Activated CD4-positive, alpha-beta T cell treated with anti-CD3 and anti-CD28 coated beads, Interleukin-2, amount 50 U/mL, for 4 hours (primary cell): ENCODE data around the gene SKAP2.

Experiments used
- DNase-seq, 2 experiments: peaks; one replicate each; pipeline ENCODE4 v3.0.0-alpha.2; 2020

SKAP2 gene

DNA sequence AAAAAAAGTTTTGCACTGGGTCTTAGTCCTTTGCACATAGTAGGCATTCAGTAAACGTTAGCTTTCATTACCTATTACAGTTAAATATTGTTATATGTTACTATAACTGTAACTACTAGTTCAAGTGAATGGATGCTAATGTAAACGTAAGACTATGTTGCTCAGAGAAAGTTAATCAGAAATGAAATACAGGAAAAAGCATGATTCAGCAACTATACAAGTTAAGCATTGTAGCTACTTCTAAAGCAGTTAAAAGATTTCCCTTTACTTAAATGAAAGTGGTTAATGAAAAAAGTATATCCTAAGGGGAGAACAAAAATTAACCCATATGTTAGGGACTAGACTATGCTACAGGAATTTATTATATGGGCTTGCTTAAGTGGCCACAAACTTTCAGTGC is 121.2 kb downstream of the SKAP2 start:
- no peak for DNase-seq

DNA sequence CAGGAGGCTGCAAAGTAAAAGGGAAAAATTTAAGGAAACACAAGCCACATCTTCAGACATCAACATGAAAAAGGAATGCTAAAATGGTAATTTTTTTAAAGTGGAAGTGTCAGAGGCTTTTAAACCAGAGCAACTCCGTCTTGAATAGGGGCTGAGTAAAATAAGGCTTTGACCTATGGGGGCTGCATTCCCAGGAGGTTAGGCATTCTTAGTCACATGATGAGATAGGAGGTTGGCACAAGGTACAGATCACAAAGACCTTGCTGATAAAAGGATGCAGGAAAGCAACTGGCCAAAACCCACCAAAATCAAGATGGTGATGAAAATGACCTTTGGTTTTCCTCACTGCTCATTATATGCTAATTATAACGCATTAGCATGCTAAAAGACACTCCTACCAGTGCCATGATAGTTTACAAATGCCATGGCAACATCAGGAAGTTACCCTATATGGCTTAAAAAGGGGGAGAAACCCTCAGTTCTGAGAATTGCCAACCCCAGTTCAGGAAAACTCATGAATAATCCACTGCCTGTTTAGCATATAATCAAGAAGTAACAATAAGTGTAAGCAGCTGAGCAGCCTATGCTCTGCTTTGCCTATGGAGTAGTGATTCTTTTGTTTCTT is 128.3 kb downstream of the SKAP2 start:
- DNase-seq = no peak

DNA sequence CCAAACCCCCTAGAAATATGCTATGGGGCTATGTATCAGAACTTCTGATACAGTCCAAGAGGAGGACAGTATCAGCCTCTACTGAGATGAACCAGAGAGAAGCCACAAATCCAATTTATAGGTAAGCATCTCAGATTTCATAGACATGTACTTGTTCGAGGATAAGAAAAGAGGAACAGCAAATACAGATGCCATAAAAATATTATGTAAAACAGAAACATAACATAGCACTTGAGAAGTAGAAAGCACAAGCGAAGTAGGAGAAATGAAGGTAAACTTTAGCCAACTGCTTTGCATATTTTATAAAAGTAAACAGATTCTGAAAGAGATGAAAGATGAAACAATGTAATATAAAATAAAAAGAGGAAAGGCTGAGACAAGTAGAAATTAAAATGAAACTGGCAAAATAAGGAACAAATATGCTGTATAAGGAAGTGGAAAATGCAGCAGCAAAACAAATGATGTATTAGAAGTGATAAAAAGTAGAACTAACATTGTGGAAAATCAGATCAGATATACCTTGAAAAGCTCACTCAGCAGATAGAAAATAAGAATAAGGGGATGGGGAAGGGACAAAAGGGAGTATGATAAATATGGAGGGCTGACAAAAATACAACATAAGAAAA is 135.1 kb downstream of the SKAP2 start:
- no peak for DNase-seq

DNA sequence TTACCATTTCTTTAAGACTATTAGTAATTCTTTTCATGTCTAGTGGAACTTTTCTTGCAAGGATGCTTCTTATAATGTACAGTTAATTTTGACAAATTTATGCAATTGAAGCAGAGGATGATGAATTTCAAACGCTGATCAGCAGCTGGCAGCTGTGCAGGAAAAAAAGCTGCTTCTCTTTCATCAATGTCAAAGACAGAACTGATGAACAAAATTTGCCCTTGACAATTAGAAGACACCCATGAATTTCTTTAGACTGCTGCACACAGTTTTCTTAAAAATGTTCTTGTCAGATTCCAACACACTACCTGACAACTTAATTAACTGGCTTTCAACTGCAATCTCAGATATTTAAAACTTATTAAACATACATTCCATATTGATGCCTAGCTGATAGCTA is 138.3 kb downstream of the SKAP2 start:
- no peak for DNase-seq

DNA sequence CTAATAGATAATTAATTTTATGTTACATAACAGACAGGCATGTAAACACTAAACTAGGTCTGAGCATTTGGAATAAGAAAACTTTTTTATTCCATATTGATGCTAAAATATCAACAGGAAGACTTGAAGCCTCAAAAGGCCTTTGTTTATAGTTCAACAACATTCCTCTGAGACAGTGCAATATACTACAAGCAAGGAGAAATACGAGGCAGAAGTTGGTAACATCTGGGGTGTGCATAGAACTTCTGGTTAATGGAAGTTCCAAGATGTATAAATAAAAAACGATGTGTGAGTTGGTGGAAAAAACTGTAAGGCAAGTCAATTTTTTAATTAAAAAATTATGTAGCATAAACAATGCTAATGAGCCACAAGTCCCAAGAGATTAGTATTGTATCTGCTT is 139.6 kb downstream of the SKAP2 start:
- DNase-seq = no peak

DNA sequence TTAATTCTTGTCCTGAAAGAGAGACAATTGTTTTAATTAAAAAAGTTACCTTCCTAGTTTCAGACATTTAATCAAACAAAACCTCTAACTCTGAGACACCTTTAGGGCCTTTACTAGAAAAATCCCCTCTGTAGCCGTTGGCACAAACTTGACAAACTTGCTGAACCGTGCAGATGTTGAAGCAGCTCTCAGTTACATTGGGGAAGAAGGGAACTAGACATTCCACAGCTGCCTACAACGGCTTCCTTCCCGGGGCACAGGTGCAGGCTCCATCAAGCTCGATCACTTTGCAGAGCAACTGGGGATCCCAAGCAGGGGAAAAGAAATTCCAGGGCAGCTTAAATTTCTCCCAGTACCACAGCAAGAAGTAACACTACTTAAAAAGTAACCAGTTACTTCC is 141.3 kb downstream of the SKAP2 start:
- DNase-seq = no peak

DNA sequence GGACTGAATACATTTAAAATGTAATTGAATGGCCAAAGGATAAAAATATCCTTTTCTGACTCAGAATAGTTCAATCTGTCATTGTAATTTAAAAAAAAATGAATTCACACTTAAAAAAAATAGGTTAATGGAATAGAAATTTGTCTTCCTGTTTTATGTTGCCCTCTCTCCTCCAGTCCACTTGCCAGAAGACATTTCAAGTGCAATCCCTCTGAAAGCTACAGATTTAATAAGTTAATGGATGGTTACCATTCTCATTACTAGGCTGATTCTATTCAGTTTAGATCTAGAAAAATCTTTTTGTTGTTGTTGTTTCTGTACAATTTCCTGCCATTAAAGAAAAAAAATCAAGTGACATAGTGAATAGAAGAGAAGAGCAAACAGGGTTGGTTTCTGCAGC is 142.9 kb downstream of the SKAP2 start:
- DNase-seq = no peak

DNA sequence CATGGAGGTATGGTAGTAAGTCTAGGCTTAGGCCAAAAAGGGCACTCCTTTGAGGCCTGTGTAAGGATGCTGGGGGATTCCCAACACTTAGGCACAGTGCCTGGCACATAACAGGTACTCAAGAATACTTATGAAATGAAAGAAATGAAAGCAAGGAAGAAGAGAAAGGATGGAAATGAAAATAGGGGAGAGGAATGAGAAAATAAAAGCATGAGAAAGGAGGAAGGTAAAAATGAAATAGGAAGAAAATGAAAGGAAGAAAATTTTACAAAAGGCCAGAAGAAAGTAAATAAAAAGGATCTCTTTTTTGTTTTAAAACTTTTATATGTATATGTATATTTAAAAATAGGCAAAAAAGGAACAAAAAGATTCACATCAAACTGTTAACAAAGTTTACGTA is 146.3 kb downstream of the SKAP2 start:
- DNase-seq = no peak

DNA sequence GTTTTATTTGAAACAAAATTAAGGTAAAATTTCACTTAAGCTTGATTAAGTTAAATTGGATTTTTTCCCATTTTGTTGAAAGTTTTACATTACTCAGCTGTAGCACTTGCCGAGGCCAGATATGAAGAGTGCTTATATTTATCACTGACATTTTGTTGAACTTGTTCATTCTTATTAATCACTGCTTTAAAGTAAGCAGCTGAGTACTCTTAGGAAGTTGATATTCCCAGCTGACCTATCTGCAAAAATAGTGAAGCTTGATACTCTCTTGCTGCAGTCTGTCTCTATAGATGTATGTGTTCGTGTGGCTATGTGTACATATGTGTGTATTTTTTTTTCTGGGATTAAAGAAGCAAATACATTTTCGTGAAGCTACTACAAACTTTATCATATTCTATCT is 150.0 kb downstream of the SKAP2 start:
- DNase-seq = no peak

DNA sequence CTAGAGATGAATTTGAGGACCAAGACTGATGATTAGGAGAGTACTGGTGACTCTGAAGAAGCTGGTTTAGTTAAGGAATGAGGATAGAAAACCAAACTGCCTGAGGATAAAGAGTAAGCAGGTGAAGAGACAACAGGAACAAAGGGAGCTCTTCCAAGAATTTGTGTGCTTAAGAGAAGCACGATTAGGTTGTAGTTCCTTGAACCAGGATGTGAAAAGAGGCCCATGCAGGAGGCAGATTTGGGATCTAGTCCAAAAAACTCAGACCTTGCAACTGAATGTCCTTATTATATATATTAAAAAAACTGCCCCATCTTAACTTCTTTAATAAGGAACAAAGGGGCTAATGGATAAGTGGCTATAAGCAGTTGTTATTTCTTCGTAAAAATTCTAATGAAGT is 150.4 kb downstream of the SKAP2 start:
- DNase-seq = no peak

DNA sequence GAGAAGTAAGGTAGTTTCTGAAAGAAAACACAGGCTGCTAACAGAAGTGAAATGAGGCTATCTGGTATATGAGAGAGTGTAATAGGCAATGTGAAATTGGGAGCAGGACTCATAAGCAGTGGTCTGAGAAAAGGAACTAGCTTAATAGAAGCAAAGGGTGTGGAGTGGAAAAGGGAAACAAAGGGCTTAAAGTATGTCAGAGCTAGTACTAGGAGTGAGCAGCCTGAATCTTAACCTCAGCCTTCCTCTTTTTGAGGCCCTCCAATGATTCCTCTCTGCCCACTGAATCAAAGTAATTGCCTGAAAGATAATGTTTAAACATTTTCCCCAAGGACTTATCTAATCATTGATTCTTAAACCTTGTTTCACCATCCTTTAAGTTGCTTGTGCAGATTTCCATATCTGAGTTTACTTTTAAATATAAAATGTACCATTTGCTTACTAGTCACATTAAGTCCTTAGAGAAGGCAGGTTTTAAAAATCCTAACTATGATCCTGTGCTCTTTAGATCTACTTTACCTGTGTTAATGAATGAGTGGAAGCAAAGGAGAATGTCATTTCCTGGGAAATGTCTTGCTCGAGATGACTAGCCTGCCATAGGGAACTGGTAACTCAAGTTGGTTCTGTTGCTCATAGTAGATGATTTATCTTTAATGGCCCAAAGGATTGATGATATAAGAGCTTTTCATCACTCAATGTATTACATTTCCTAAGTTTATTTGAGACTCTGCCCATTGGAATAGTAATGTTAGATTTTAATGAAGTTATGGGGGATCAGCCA is 155.0 kb downstream of the SKAP2 start:
- DNase-seq = no peak

DNA sequence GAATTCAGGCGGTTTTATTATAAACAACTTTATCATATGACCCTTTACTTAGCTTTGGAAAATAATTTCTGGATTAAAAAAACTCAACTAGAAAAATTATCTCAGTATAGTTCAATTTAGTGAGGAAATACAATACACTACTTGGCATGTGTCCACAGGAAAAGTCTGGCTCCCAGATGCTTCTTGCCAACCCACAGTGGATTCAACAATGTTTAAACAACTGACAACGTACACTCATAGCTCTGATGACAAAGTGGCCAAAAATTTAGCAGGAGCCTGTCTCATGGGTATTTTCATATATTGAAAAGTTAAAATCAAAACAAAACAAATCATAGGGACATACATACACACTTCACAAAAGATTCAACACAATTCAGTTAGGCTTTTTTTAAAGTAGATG is 158.8 kb downstream of the SKAP2 start:
- DNase-seq = no peak

DNA sequence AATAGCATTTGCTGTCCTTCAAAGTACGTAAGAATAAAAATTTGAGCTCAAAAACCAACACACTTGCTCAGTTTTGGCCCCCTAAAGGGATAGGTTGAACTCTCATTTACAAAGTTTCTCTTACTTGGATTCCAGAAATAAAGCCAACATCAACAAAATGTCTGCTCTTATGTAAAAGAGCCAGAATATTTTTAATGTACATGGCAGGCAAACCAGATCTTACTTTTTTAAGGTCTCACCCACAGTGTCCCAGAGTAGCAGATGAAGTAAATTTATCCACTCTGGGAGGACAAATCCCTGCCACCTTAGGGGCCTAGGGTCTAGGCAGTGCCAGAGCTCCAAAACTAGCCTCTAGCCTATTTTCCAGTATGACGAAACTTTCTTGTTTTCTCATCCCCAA is 159.6 kb downstream of the SKAP2 start:
- no peak for DNase-seq

DNA sequence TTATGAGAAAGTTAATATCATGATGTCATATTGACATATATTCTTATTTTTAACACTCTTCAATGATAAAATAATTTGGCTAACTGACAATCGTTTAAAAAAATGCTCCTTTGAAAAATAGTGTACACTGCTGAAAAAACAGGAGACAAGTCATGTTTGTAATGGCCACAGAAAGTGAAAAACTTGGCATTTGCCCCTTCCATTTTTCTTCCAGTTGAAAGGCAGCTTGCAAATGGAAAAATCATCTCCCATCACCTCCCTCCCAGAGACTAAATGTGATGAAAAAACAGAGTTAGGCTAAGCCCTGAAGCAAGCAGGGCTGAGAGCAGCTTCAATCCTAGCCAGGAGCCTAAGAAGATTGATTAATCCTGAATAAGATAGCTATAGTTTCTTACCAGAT is 160.4 kb downstream of the SKAP2 start:
- no peak for DNase-seq

DNA sequence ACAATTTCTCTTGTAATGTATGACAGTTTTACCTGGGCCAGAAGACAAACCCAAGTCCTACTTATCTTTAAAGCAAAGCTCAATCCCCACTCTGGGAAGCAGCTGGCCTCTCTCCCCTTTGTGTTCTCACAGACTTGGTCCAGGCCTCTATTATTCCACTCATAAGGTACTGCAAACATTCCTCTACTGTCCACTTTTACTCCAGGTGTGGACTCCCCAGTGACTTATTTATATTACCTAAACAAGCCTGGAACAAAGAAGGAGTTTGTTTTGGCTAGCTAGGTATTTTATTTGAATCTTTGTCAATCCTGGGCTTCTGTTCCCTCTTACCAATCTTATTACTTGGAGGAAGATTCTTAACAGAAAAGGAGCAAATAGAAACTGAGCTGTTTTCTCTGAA is 163.5 kb downstream of the SKAP2 start:
- DNase-seq = no peak

DNA sequence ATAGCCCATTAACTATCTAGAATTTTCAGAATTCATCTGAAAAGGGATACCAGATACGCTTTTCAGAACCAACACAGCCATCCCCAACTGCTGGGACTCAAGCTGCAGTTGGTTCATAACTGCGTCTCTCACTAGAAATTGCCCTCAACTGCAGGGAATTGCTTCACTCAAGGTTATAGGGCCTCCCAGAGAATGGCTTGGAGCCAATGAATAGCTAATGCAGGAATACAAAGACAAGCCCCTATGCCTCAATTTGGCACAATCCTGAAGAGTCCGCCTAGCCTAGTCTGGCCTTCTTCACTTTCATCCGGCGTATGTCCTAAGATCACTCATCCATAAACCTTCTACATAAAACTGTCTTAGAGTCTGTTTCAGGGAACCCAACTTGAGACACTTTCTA is 164.0 kb downstream of the SKAP2 start:
- DNase-seq = no peak

DNA sequence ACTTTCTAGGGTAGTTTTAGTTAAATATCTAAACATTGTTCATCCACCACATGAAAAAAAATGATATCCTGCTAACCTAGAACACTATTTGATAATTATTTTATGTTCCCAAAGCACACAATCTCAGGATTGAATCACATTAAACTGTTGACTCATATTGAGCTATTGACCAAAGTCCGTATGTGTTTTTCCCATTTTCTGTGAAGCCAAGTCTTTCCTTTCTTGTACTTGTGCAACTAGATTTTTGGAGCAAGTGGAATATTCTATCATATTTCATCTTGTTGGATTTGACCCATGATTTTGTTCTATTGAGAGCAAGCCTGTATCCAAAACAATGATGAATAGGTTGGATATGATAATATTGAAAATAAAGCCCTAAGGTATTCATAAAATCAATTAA is 164.6 kb downstream of the SKAP2 start:
- DNase-seq = no peak

DNA sequence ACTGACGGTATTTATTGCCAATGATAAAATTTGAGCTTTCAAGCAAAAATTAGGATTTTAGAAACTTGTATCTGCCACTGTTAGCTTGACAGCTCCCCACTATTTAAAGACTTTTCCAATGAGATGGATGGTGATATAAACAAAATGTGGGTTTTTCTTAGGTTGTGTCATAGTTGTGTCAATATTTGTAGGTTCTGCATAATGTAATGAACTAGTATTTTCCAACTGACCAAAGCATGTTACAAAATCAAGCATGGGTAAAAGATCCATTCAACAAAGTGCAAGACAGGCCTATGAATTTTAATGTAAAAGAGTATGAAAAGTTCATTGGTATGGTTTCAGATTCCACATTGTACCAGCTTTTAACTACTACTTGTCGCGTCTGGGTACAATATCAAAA is 165.6 kb downstream of the SKAP2 start:
- DNase-seq = no peak

DNA sequence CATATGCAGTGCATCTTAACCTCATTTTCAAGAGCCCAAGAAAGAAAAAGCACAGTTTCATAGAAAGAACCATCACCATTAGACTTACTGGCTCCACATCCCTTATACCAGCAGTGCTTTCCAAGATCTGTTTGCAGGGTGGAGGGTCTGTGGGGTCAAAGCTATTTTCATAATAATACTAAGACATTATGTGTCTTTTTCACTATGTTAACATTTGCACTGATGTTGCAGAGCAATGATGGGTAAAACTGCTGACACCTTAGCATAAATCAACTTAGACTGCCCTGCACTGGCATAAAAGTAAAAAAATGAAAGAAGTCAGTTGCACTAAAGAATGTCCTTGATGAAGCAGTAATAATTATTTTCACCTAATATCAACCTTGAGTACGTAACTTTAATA is 166.2 kb downstream of the SKAP2 start:
- DNase-seq = no peak

DNA sequence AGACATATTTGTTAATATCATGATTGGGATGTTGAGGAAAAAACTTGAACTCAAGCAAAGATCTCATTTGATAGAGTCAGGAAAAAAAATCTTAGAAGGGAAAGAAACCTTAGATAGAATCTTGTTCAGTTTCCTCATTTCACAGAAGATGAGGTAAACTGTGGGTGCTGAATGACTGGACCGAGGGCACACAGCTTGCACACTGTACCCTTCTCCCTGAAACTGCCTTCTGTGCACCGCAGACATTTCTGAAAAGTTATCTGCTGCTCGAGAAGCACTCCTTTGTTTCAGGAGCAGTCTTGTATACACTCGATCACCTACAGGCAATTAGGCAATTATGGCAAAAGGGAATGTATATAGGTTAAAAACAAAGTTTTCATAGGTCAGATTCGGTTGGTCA is 167.4 kb downstream of the SKAP2 start:
- DNase-seq = no peak

DNA sequence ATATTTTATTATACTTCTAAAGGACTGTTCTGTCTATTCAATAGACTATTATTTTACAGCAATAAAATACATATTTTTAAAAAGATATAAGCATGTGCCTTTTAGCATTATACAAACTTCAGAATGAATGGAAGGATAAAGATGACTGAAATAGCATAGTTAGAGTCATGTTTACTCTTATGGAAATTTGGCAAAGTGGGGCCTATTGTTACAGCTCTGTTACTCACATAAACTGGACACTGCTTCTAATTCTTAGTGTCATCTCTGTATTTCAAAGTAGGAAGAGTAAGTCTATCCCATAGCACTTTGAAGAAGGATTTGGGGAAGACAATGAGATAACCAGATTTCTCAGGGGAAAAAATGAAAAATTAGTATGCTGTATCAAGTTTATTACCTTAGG is 168.2 kb downstream of the SKAP2 start:
- DNase-seq = no peak

DNA sequence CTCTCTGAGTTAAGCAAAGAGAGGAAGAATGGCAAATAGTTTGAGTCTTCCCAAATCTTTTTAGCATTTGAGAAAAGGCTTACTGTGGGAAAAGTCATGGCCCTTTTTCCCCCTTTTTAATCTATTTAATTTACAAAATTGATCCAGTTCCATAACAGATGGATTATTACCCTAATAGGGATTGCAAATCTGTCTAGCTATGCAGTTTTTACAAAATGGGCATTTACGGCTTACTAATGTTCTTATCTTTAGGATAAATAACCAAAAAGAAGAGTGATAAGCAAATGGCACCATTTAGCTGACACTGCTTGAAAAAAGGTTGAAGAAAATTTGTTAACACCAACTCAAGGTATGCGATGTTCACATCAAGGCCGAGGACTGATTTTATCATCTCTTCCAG is 169.7 kb downstream of the SKAP2 start:
- DNase-seq = no peak

DNA sequence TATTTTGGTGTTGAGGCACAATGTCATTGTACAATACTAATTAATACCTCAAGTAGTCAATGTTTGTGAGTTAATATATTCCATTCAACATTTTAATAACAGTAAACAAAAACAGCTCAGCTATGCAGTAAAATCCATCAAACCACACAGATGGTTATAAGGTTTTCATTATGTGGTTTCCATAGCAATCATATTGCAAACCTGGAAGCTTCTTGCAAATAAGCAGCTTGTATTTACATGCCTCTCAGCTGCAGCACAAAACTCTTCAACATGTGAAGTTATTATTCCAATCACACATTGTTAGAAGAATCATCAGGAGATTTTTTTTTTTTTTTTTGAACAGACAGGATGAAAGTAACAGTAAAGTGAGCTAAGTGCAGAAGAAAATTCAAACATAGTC is 170.2 kb downstream of the SKAP2 start:
- DNase-seq = no peak

DNA sequence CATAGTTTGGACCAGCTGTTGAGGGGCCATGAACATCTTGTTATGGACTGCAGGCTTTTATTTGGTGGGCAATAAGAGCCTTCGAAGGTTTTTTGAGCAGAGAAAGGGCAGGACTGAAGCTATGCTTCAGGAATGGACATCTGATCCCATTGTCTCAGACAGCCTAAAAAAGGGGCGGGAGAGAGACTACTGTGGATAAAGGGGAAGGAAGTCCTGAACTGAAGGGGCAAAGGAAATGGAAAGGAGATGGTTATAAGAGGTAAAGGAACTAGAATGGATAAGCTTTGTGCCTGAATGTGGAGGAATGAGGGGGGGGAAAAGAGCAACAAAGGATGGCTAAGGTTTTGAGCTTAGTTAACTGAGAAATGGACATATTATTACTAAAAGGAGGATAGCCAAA is 172.5 kb downstream of the SKAP2 start:
- DNase-seq = no peak

DNA sequence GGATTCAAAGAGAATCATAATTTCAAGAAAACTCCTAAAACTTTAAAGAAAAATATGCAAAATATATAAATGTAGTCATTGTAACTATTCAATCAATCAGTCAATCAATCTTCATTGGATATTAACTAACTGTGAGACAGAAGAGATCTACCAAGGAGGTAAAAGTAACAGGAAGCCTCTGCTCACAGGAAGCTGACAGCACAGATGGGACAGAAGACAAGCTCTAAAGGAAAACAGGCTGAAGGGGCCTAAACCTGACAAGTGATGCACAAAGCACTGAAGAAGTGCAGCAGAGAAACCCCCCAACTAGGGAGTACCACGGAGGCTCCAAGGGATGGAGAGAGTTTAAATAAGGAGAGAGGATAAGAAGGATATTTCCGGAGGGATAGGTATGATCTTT is 173.0 kb downstream of the SKAP2 start:
- DNase-seq = no peak
